ENCODE results near the gene UPF1.

UPF1 gene

DNA sequence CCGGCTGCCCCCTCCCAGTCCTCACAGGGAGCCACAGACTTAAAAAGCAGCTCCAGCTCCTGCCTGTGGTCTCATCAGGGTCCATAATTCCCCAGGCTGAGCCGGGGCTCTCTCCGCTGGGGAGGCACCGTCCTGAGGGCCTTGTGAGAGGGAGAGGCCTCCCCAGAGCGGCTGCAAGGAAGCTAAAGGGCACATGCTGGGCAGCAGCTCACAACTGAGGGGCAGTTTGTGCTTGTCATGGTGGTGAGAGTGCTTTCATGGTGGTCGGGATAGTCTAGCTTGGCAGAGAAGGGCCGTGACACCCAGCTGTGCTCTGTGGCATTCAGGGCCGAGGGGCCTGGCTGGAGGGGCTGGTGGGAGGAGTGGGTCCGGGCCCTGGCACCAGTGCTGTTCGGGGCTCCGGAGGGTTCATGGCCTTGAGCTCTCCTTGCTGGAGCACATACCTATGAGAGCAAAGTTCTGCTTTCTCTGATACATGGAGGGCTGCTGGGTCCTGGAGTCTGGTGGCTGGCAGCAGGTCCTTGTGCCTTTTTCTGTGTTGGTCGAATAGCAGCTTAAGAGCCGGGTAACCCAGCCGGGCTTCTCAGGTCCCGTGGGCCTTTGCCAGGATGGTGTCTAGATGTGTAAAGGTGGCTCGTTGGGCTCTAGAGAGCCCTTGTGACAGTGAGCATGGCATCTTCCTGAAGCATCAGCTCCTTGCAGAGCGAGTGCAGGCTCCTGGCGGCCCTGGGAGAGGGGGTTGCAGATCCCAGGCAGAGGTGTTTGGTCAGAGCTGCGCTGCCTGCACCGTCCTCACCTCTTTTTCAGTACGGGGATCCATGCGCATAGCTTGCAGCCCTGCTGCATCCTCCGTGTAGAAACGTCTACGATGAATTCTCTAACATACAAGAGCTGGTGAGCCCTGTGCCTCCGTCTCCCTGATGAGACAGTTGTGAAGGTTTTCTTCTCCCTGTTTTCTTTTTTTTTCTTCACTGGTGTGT is 8.8 kb downstream of the UPF1 start:
- DNase-seq (ENCODE audit: low read depth), result no peak

- no peak for DNase-seq (ENCODE audit: low read depth)
Measured at GRCh38 chr19:18841400-18841799, 9.6 kb downstream of the UPF1 start.

GRCh38 chr19:18842166-18842565 is 10.4 kb downstream of the UPF1 start:
- no peak for DNase-seq (ENCODE audit: low read depth)

DNA sequence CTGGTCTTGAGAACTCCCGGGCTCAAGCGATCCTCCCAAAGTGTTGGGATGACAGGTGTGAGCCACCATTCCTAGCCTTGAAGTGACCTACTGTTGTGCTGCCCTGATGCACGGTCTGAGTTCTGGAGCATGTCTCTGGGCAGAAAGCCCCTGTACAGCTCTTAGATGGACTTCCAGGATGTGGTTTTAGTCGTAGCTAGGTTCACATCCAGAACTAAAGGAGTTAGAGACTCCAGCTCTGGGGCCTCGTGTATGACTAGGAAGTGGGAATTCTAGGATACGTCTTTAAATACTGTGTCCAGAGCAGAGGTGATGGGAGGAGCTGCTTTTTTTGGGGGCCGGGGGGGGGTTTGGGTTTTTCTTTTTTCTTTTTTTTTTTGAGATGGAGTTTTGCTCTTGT is 12.2 kb downstream of the UPF1 start:
- no peak for DNase-seq (ENCODE audit: low read depth)

- DNase-seq (ENCODE audit: low read depth), result no peak
Measured at GRCh38 chr19:18844806-18845329, 13.1 kb downstream of the UPF1 start.

DNA sequence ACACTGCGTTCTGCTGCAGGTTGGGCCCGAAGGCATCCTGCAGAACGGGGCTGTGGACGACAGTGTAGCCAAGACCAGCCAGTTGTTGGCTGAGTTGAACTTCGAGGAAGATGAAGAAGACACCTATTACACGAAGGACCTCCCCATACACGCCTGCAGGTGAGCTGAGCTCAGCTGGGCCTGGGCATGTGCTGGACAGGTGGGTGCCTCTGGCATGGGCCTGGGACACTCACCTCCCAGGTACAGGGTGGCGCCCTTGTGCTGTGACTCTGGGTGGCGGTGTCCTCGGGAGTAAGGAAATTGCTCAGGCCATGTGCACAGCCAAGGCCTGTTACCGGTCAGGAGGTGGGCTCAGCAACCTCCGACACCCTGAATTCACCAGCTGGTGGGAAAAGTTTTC is 14.2 kb downstream of the UPF1 start:
- no peak for DNase-seq (ENCODE audit: low read depth)

GRCh38 chr19:18846862-18847548 is 15.2 kb downstream of the UPF1 start:
- peak; percentile 54 for DNase-seq (ENCODE audit: low read depth)

DNA sequence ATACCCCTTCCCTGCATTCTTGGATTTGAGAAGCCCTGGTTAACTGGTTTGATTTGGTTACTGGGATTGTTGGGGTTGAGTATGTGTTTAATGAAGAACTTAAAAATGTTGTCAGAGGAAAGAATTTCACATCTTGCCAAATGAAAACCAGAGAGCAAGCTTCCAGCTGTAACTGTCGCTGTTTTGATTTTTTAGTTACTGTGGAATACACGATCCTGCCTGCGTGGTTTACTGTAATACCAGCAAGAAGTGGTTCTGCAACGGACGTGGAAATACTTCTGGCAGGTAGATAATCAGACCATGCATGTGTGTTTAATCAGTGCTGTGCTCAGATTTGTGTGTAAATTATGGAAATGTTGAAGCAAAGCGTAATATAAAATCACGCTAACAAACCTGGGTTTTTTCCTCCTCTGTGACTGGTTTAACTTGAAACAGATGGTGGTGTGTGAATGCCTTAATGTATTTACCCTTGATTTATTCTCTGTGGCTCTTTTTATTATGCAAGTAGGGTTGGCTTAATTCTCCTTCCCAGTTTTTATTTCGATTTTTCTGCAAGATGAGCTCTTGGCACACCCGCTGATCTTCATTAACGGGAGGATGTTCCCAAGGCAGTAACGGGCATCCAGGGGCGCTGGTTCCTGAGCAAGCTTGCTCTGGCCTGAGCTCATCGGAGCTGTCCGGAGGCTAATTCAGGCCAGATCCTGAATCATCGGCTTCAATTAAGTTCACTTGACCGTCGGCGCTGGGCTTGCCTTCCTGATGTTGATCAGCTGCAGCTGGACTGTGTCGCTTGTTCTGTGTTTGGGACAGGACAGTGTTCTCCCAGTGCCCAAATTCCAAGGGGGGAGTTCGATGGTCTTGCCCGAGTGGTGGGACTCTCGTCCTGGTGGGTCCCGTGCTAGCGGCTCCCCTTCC is 16.0 kb downstream of the UPF1 start:
- DNase-seq (ENCODE audit: low read depth), result peak; percentile 89

DNA sequence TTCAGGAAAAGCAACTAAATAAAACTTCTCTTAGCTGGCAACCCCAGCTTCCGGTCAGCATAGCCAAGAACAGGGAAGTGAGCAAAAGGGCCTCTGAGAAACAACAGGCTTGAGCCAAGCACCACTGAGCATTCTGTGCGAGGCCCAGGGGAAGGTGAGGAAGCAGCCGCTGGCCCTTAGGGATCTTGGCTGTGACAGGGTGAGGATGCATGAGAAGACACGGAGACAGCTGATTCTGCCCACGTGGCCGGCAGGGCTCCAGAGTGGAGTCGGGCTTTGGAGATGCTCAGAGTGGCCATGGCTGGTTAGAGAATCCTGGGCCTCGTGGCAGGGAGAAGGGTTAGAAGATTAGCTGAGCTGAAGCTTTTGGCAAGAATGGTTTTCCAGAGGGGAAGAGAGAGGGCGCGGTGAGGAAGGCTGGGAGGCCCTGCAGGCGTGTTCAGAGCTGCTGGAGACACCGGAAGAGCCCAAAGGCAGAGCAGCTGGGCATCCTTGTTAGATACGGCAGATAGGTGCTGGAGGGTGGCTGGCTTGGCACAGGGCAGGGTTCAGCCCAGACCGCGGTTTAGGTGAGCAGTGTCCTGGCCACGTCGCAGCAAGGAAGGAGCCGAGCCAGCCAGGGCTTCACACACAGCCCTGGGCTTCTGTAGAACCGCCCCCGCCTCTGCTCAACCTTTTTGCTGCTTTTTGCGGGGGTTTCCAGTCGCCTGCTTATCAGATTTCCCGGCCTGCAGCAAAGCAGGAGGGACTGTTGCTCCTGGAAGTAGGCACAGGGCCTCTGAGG is 17.3 kb downstream of the UPF1 start:
- peak; percentile 70 for DNase-seq (ENCODE audit: low read depth)

GRCh38 chr19:18849838-18850400 is 18.2 kb downstream of the UPF1 start:
- DNase-seq (ENCODE audit: low read depth), result no peak

DNA sequence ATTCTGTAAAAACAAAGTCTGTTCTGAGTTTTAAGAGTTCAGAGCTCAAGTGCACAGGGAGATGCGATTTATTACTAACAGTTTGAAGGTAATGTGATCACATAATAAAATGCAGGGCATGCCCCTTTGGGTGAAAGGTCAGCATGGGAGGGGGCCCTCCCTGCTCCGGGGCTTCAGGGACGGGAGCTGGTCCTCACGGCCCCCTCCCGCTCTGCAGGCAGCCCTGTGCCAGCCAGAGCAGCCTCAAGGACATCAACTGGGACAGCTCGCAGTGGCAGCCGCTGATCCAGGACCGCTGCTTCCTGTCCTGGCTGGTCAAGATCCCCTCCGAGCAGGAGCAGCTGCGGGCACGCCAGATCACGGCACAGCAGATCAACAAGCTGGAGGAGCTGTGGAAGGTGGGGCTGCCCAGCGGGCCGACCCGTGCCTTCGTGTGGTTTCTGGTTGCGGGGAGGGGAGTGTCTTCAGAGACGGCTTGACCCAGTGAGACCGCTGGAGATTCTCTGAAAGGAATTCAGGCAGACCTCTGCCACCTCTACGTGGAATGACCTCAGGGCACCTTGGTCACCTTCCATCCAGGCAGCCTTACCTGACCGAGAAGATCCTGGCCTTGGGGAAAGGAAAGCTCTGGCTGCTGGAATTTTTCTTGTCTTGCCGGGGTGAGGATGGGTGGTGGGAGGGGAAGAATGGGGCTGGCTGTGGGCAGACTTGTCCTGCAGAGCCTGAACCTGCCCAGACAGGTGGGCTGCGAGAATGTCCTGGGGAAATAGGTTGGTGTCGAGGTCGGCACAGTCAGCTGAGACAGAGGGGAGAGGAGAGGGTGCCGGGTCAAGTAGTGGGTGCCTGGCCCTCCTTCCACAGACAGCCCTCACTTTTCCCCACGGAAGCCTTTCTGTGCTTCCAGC is 19.0 kb downstream of the UPF1 start:
- no peak for DNase-seq (ENCODE audit: low read depth)

DNA sequence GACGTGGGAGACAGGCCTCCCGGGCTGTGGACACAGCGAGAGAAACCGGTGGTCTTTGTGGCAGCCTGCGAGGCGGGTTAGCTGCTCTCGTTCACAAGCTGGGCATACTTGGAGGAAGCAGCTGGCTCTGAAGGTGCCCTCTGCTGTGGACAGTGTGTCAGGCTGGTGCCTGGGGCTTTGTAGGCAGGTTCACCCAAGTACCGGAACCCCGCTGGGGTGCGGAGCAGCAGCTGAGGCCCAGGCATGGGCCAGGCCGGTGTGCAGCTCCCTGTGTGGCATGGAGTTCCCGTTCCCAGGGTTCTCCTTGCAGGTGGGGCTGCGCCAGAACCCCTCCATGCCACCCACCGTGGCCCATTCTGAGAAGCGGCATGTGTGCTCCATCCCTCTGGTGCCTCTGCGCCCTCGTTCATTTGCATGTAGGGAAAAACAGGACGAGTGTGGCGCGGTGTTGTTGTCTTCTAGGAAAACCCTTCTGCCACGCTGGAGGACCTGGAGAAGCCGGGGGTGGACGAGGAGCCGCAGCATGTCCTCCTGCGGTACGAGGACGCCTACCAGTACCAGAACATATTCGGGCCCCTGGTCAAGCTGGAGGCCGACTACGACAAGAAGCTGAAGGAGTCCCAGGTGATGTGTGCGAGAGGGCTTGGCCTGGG is 20.0 kb downstream of the UPF1 start:
- no peak for DNase-seq (ENCODE audit: low read depth)

GRCh38 chr19:18852648-18853047 is 20.9 kb downstream of the UPF1 start:
- no peak for DNase-seq (ENCODE audit: low read depth)

DNA sequence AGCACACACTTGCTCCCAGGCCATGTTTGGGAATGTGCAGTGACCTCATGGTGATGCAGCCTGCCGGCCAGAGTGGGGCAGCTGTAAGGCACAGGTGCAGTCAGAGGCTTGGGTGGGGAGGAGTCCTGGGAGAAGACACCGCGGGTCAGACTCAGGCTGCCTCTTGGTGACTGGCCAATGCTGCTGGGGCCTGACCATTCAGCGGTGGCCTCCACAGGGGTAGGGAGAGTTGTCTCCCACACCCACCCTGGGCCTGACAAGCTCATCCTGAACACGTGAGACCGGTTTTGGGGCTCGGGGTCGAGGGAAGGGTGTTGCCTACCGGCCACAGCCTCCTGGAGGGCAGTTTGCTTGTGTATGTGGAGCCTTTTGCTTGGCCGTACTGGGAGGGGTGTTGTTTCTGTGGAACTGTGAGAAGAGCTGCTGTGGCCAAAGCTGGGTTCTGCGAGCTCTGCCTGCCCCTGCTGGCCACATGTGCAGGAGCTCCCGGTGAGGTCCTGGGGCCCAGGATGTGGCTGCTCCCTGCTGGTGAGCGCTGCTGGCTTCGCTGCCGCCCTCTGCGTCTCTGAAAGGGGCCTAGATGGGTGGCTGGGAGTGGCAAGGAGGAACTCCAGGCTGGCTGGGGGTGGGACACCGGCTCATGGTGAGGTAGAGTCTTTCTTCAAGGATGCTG is 22.1 kb downstream of the UPF1 start:
- DNase-seq (ENCODE audit: low read depth), result no peak

GRCh38 chr19:18854982-18855381 is 23.2 kb downstream of the UPF1 start:
- DNase-seq (ENCODE audit: low read depth), result no peak

DNA sequence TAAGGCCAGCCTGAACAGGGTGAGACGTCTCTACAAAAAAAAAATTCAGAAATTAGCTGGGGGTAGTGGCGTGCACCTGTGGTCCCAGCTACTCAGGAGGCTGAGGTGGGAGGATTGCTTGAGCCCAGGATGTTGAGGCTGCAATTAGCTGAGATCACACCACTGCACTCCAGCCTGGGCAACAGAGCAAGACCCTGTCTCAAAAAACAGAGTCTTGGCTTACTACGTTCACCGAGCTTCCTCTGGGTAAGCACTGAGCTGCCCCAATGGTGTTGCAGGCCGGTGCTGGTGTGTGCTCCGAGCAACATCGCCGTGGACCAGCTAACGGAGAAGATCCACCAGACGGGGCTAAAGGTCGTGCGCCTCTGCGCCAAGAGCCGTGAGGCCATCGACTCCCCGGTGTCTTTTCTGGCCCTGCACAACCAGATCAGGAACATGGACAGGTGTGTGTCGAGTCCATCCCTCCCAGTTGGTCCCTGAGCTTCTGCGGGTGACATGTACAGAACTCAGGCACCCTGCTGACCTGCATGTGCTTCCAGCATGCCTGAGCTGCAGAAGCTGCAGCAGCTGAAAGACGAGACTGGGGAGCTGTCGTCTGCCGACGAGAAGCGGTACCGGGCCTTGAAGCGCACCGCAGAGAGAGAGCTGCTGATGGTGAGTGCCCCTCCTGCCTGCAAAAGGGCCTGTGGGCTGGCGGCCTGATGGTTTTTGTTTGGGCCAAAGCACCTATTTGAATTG is 24.1 kb downstream of the UPF1 start:
- DNase-seq (ENCODE audit: low read depth), result no peak

- DNase-seq (ENCODE audit: low read depth), result no peak
Measured at GRCh38 chr19:18856385-18857126, 24.8 kb downstream of the UPF1 start.
